Upper lobe of left lung (tissue), 6 donors: ENCODE results near the gene METTL26. TPM values are rescaled to one million over a fixed set of nuclear protein-coding genes. Genes with fewer than 3 reads are reported as not detected.
A peak's percentile ranks its signal among the peaks of the same experiment; 100 is the strongest.

Source experiments
- ATAC-seq, 2 donors: fragments of 200-7000 bp; cut with Tn5 transposase; one replicate each; pipeline ENCODE4 v1.9.1; 2022; ENCODE audit warnings: mild to moderate bottlenecking in 2 of 2, moderate library complexity in 2 of 2; ENCODE audit not compliant: low FRiP score in 2 of 2
- DNase-seq, 2 donors: peaks; one replicate each; pipeline ENCODE4 v3.0.0-alpha.2; 2019 to 2020
- H3K27ac ChIP-seq, 4 donors: fragments of 200-600 bp; sonication (generic); one replicate each; pipeline ENCODE4 v1.5.1; 2016 to 2019
- H3K27me3 ChIP-seq, 4 donors: fragments of 200-600 bp; sonication (generic); one replicate each; pipeline ENCODE4 v1.5.1; 2017 to 2019
- H3K36me3 ChIP-seq, 4 donors: fragments of 200-600 bp; sonication (generic); one replicate each; pipeline ENCODE4 v1.5.1; 2016 to 2019
- H3K4me1 ChIP-seq, 4 donors: fragments of 200-600 bp; sonication (generic); one replicate each; pipeline ENCODE4 v1.5.1; 2018 to 2019
- H3K4me3 ChIP-seq, 4 donors: fragments of 200-600 bp; sonication (generic); one replicate each; pipeline ENCODE4 v1.5.1; 2017 to 2019; ENCODE audit warnings: mild to moderate bottlenecking in 2 of 4, moderate library complexity in 1 of 4
- H3K9me3 ChIP-seq, 4 donors: fragments of 200-600 bp; sonication (generic); one replicate each; pipeline ENCODE4 v1.5.1; 2018 to 2019
- CTCF ChIP-seq, 6 experiments: fragments of 450-650 bp in 4 of 6; fragments of 200-600 bp in 2 of 6; sonication (generic) in 2 of 6; IDR thresholded peaks; one replicate each; pipeline ENCODE4 v1.5.1; 2016 to 2019; ENCODE audit warnings: antibody characterized with exemption in 6 of 6
- EP300 ChIP-seq, 4 donors: sonication (generic); formaldehyde crosslinking; IDR thresholded peaks; one replicate each; pipeline ENCODE4 v1.5.1; 2017; ENCODE audit warnings: antibody characterized with exemption in 4 of 4, control low read depth in 2 of 4
- POLR2A ChIP-seq, 4 donors: fragments of 450-650 bp; IDR thresholded peaks; one replicate each; pipeline ENCODE4 v1.5.1; 2016 to 2017; ENCODE audit warnings: antibody characterized with exemption in 4 of 4, mild to moderate bottlenecking in 2 of 4
- POLR2AphosphoS5 ChIP-seq, 2 donors: sonication (generic); formaldehyde crosslinking; IDR thresholded peaks; one replicate each; pipeline ENCODE4 v1.5.1; 2017; ENCODE audit warnings: antibody characterized with exemption in 2 of 2
- WGBS, 2 donors: methylation state at CpG; one replicate each; pipeline ENCODE4 v1.1.5; 2017 to 2018; 5-methylcytosine and 5-hydroxymethylcytosine counted together
- total RNA-seq, 6 donors: library from RNA; depleted of rRNA in 4 of 6; stranded (reverse); fragments of >200 nt in 4 of 6; gene quantifications; one replicate each; pipeline versions ENCODE4 v1.1.0 to v1.2.1, GENCODE V29; 2016 to 2021
- donor health status: DM: no; HTN: no; CAD: no; lungs with moderate emphysema.
- donor health status: DM: no; HTN: yes; CAD: no; lungs with severe emphysema.

METTL26 gene
- total RNA-seq, 6 donors from 2014 or later, result 69.5 to 210 (median 111) TPM

GRCh38 chr16:647173-647902 is 11.2 kb upstream of the METTL26 start:
- 86 to 100% methylated on average over 10 to 19 of the region's 25 CpGs for WGBS, 2 donors
- peaks cover 0 to 1% (median 0%) of the 10 kb centered on the region in 4 donors for H3K36me3 ChIP-seq
- no peak for ATAC-seq
- no peaks in the 10 kb centered on the region for H3K27me3 ChIP-seq
- H3K9me3 ChIP-seq, result no peaks in the 10 kb centered on the region
- H3K4me3 ChIP-seq, result no peak overlapping the region
- peak in 1 of 2 donors; percentile 73 for DNase-seq
- H3K27ac ChIP-seq, result peak overlapping the region in 2 of 4 donors; percentile 44 to 86
- TF ChIP-seq EP300 (IDR thresholded peaks at IDR 0.05) (no peak), POLR2AphosphoS5 (IDR thresholded peaks at IDR 0.05) (no peak), POLR2A (IDR thresholded peaks at IDR 0.05) (no peak), CTCF (IDR thresholded peaks at IDR 0.05) (no peak)
- peaks cover 36 to 81% (median 56%) of the 10 kb centered on the region in 4 donors for H3K4me1 ChIP-seq

GRCh38 chr16:646679-647172 is 10.6 kb upstream of the METTL26 start:
- H3K4me3 ChIP-seq, result no peak overlapping the region
- DNase-seq (no peak), ATAC-seq (no peak)
- 73 to 95% methylated on average over 9 to 15 of the region's 22 CpGs for WGBS, 2 donors
- TF ChIP-seq EP300 (IDR thresholded peaks at IDR 0.05), result no peak
- H3K27me3 ChIP-seq, result no peaks in the 10 kb centered on the region
- no peaks in the 10 kb centered on the region for H3K9me3 ChIP-seq
- H3K36me3 ChIP-seq, result no peaks in the 10 kb centered on the region
- H3K27ac ChIP-seq, result peak overlapping the region in 3 of 4 donors; percentile 36 to 53 (median 42)
- peaks cover 38 to 88% (median 58%) of the 10 kb centered on the region in 4 donors for H3K4me1 ChIP-seq

GRCh38 chr16:645852-646678 is 10.0 kb upstream of the METTL26 start:
- DNase-seq (peak; percentile 77 to 78), ATAC-seq (no peak)
- peaks cover 38 to 94% (median 61%) of the 10 kb centered on the region in 4 donors for H3K4me1 ChIP-seq
- peak overlapping the region in 3 of 4 donors; percentile 36 to 53 (median 42) for H3K27ac ChIP-seq
- no peak overlapping the region for H3K4me3 ChIP-seq
- 55 to 63% methylated on average over 16 to 28 of the region's 32 CpGs for WGBS, 2 donors
- H3K9me3 ChIP-seq, result no peaks in the 10 kb centered on the region
- TF ChIP-seq POLR2AphosphoS5 (IDR thresholded peaks at IDR 0.05) (no peak), CTCF (IDR thresholded peaks at IDR 0.05) (no peak), EP300 (IDR thresholded peaks at IDR 0.05) (no peak), POLR2A (IDR thresholded peaks at IDR 0.05) (no peak)
- H3K27me3 ChIP-seq, result no peaks in the 10 kb centered on the region
- no peaks in the 10 kb centered on the region for H3K36me3 ChIP-seq

GRCh38 chr16:644556-644955 is 8.5 kb upstream of the METTL26 start:
- TF ChIP-seq EP300 (IDR thresholded peaks at IDR 0.05) (no peak), POLR2A (IDR thresholded peaks at IDR 0.05) (no peak), POLR2AphosphoS5 (IDR thresholded peaks at IDR 0.05) (no peak), CTCF (IDR thresholded peaks at IDR 0.05) (no peak)
- DNase-seq (peak in 1 of 2 donors; percentile 74), ATAC-seq (no peak)
- H3K4me1 ChIP-seq, result peaks cover 28 to 91% (median 57%) of the 10 kb centered on the region in 4 donors
- 91% methylated on average over 12 of the region's 12 CpGs for WGBS, 2 donors
- no peaks in the 10 kb centered on the region for H3K36me3 ChIP-seq
- no peak overlapping the region for H3K4me3 ChIP-seq
- H3K27ac ChIP-seq, result no peak overlapping the region
- no peaks in the 10 kb centered on the region for H3K9me3 ChIP-seq
- no peaks in the 10 kb centered on the region for H3K27me3 ChIP-seq

- H3K4me1 ChIP-seq, result peaks cover 23 to 80% (median 49%) of the 10 kb centered on the region in 4 donors
- H3K4me3 ChIP-seq, result peak overlapping the region in 3 of 4 donors; percentile 91 to 97 (median 94)
- WGBS, 2 donors, result 88 to 92% methylated on average over 1 to 7 of the region's 13 CpGs
- no peaks in the 10 kb centered on the region for H3K36me3 ChIP-seq
- no peaks in the 10 kb centered on the region for H3K9me3 ChIP-seq
- peak in 1 of 2 donors; percentile 74 for DNase-seq
- TF ChIP-seq POLR2A (IDR thresholded peaks at IDR 0.05) (no peak), EP300 (IDR thresholded peaks at IDR 0.05) (no peak), CTCF (IDR thresholded peaks at IDR 0.05) (no peak), POLR2AphosphoS5 (IDR thresholded peaks at IDR 0.05) (no peak)
- ATAC-seq, result no peak
- H3K27me3 ChIP-seq, result no peaks in the 10 kb centered on the region
- peak overlapping the region; percentile 85 to 89 (median 88) for H3K27ac ChIP-seq
These were observed 6.9 kb upstream of the METTL26 start for GRCh38 chr16:643050-643368.
